Erythroblast (primary cell): ENCODE data around the gene SLC6A11.

Source experiments
- GATA1 ChIP-seq: IDR thresholded peaks from 2 replicates; pipeline ENCODE4 v1.6.1; 2011; ENCODE audit warnings: low read depth, mild to moderate bottlenecking, control low read depth, low read length, moderate library complexity
- POLR2A ChIP-seq: IDR thresholded peaks from 2 replicates; pipeline ENCODE4 v1.6.1; 2011; ENCODE audit warnings: mild to moderate bottlenecking, low read length

DNA sequence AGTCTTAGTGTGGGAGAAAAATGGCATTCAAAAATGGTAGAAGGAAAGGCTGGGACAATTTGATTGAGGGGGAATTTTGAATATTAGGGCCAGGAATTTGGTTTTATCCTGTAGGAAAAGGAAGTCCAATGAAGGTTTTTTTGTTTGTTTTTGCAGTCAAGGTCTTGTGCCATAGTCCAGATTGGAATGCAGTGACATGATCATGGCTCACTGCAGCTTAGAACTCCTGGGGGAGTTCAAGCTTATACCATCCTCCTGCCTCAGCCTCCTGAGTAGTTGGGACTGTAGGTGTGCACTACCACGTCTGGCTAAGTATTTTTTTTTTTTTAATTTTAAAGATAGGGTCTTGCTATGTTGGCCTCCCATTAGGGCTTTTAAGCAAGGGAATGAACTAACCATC lies 2.6 kb upstream of the SLC6A11 start:
- TF ChIP-seq POLR2A (no peak), GATA1 (no peak)
